WTC11 (cell line): ENCODE results near the gene TXNRD2. TPM values are rescaled to one million over a fixed set of nuclear protein-coding genes. Genes with fewer than 3 reads are reported as not detected.

ENCODE experiments used
- ATAC-seq: fragments of 200-7000 bp; cut with Tn5 transposase; 2 replicates; pipeline ENCODE4 v1.10.0; 2021; ENCODE audit warnings: mild to moderate bottlenecking, moderate library complexity
- CTCF ChIA-PET: fragments of 300-600 bp; sonication (Branson Sonifier 250); formaldehyde crosslinking; loops from one replicate; lab custom pipeline; 2021; ENCODE audit warnings: antibody characterized with exemption; lab: Charles Lee
- POLR2A ChIA-PET: fragments of 350-600 bp; sonication (Branson Sonifier 250); formaldehyde crosslinking; loops from one replicate; lab custom pipeline; 2021; ENCODE audit warnings: antibody characterized with exemption; lab: Charles Lee
- DNase-seq: peaks from one replicate; pipeline ENCODE4 v3.0.0; 2021; ENCODE audit warnings: low spot score
- H3K27ac Mint-ChIP-seq: 2 replicates; pipeline ENCODE4 v1.8.0; 2021; ENCODE audit warnings: mixed read lengths
- H3K27me3 Mint-ChIP-seq: 2 replicates; pipeline ENCODE4 v1.8.0; 2021; ENCODE audit warnings: low read depth, mild to moderate bottlenecking, moderate library complexity, mixed read lengths
- H3K36me3 Mint-ChIP-seq: 2 replicates; pipeline ENCODE4 v1.8.0; 2021; ENCODE audit warnings: mixed read lengths
- H3K4me1 Mint-ChIP-seq: 2 replicates; pipeline ENCODE4 v1.8.0; 2022; ENCODE audit warnings: mixed read lengths
- H3K4me3 Mint-ChIP-seq: 2 replicates; pipeline ENCODE4 v1.8.0; 2021; ENCODE audit warnings: mild to moderate bottlenecking, moderate library complexity, mixed read lengths
- H3K9me3 Mint-ChIP-seq: 2 replicates; pipeline ENCODE4 v1.8.0; 2021; ENCODE audit warnings: mixed read lengths
- ARID4B ChIP-seq: sonication (generic); formaldehyde crosslinking; IDR thresholded peaks from 2 replicates; pipeline ENCODE4 v1.8.0; 2023; ENCODE audit warnings: missing genetic modification reagents, mild to moderate bottlenecking, borderline replicate concordance
- CBFB ChIP-seq: sonication (generic); formaldehyde crosslinking; IDR thresholded peaks from 2 replicates; pipeline ENCODE4 v1.8.1; 2022; ENCODE audit warnings: mild to moderate bottlenecking, low read depth, missing genetic modification reagents
- CTCF ChIP-seq: fragments of 200-600 bp; IDR thresholded peaks from 2 replicates; pipeline ENCODE4 v1.8.0; 2022; ENCODE audit warnings: antibody characterized with exemption
- E2F1 ChIP-seq: sonication (generic); formaldehyde crosslinking; IDR thresholded peaks from 2 replicates; pipeline ENCODE4 v1.8.0; 2022; ENCODE audit warnings: mild to moderate bottlenecking, missing genetic modification reagents
- EMX1 ChIP-seq: fragments of 250-450 bp; sonication (Bioruptor Pico); IDR thresholded peaks from 2 replicates; pipeline ENCODE4 v1.8.0; 2021; ENCODE audit warnings: mild to moderate bottlenecking
- ETV6 ChIP-seq: sonication (generic); formaldehyde crosslinking; IDR thresholded peaks from 2 replicates; pipeline ENCODE4 v1.8.1; 2022; ENCODE audit warnings: mild to moderate bottlenecking, missing genetic modification reagents
- JAZF1 ChIP-seq: fragments of 250-450 bp; sonication (Bioruptor Pico); IDR thresholded peaks from 2 replicates; pipeline ENCODE4 v1.9.0; 2021; ENCODE audit warnings: moderate library complexity, mild to moderate bottlenecking, inconsistent platforms
- JUN ChIP-seq: sonication (generic); formaldehyde crosslinking; IDR thresholded peaks from 2 replicates; pipeline ENCODE4 v1.8.0; 2023; ENCODE audit warnings: mild to moderate bottlenecking, missing genetic modification reagents
- NR1H2 ChIP-seq: sonication (generic); formaldehyde crosslinking; IDR thresholded peaks from 2 replicates; pipeline ENCODE4 v1.9.0; 2021; ENCODE audit warnings: mild to moderate bottlenecking, moderate library complexity, missing genetic modification reagents
- PRDM15 ChIP-seq: sonication (generic); formaldehyde crosslinking; IDR thresholded peaks from 2 replicates; pipeline ENCODE4 v1.8.0; 2022; ENCODE audit warnings: missing genetic modification reagents
- PREB ChIP-seq: sonication (generic); formaldehyde crosslinking; IDR thresholded peaks from 2 replicates; pipeline ENCODE4 v1.8.1; 2022; ENCODE audit warnings: mild to moderate bottlenecking, missing genetic modification reagents, moderate library complexity, borderline replicate concordance
- SP1 ChIP-seq: sonication (generic); formaldehyde crosslinking; conservative IDR thresholded peaks from 2 replicates; pipeline ENCODE4 v1.8.1; 2022; ENCODE audit warnings: missing genetic modification reagents
- TCF7 ChIP-seq: sonication (generic); formaldehyde crosslinking; IDR thresholded peaks from 2 replicates; pipeline ENCODE4 v1.8.0; 2022; ENCODE audit warnings: mild to moderate bottlenecking, low read depth, missing genetic modification reagents, moderate library complexity
- ZMAT4 ChIP-seq: fragments of 250-450 bp; sonication (Bioruptor Pico); IDR thresholded peaks from 2 replicates; pipeline ENCODE4 v1.9.0; 2021; ENCODE audit warnings: mild to moderate bottlenecking
- ZNF138 ChIP-seq: sonication (generic); formaldehyde crosslinking; conservative IDR thresholded peaks from 2 replicates; pipeline ENCODE4 v1.8.1; 2022; ENCODE audit warnings: mild to moderate bottlenecking, moderate library complexity, missing genetic modification reagents
- ZNF263 ChIP-seq: sonication (generic); formaldehyde crosslinking; IDR thresholded peaks from 2 replicates; pipeline ENCODE4 v1.8.1; 2022; ENCODE audit warnings: low read depth, mild to moderate bottlenecking, moderate library complexity, missing genetic modification reagents
- ZNF281 ChIP-seq: sonication (generic); formaldehyde crosslinking; IDR thresholded peaks from 2 replicates; pipeline ENCODE4 v1.8.0; 2023; ENCODE audit warnings: mild to moderate bottlenecking, missing genetic modification reagents
- total RNA-seq: library from RNA; stranded (reverse); gene quantifications from 3 replicates; pipeline ENCODE4 v1.2.3, GENCODE V29; 2021

Gene TXNRD2
- total RNA-seq, 1 experiment from 2014 or later, result 15.9 TPM

GRCh38 chr22:19972251-19972650 is 30.6 kb upstream of the TXNRD2 start:
- Mint-ChIP-seq H3K27me3 (no peaks in the 10 kb centered on the region), H3K4me3 (no peak overlapping the region), H3K4me1 (peaks cover 19% of the 10 kb centered on the region), H3K27ac (no peak overlapping the region; the same call in 1 of the 2 replicates), H3K36me3 (peaks cover 15% of the 10 kb centered on the region), H3K9me3 (no peaks in the 10 kb centered on the region)
- TF ChIP-seq CTCF, result no peak
- no peak for TF ChIP-seq CBFB (CRISPR knock-in tag)
- TF ChIP-seq ZNF138 (CRISPR knock-in tag), result no peak
- TF ChIP-seq SP1 (CRISPR knock-in tag), result no peak
- TF ChIP-seq JUN (CRISPR knock-in tag), result no peak
- no peak for TF ChIP-seq ARID4B (CRISPR knock-in tag)
- no peak for TF ChIP-seq TCF7 (CRISPR knock-in tag)
- no peak for TF ChIP-seq ZNF281 (CRISPR knock-in tag)
- ChIA-PET CTCF (interaction anchor here (0.6 to 8.4 kb wide), 6 partner anchors 10 to 553 kb away, joined by 3 to 181 read pairs (median 4); no protein-coding TSS in a partner anchor), POLR2A (no interaction called here)
- ATAC-seq (no peak), DNase-seq (no peak)

GRCh38 chr22:19971276-19972124 is 29.9 kb upstream of the TXNRD2 start:
- Mint-ChIP-seq H3K27ac (no peak overlapping the region; the same call in 1 of the 2 replicates), H3K36me3 (peaks cover 15% of the 10 kb centered on the region), H3K4me1 (peaks cover 26% of the 10 kb centered on the region)
- no peak for ATAC-seq
- POLR2A ChIA-PET, result no interaction called here
- TF ChIP-seq ZMAT4 (CRISPR knock-in tag) (no peak), ETV6 (CRISPR knock-in tag) (no peak), EMX1 (CRISPR knock-in tag) (no peak), ZNF263 (CRISPR knock-in tag) (no peak), PRDM15 (CRISPR knock-in tag) (no peak), PREB (CRISPR knock-in tag) (no peak), JAZF1 (CRISPR knock-in tag) (no peak), SP1 (CRISPR knock-in tag) (no peak), E2F1 (CRISPR knock-in tag) (no peak), NR1H2 (CRISPR knock-in tag) (no peak)
- TF ChIP-seq, all 79 proteins: peak for 0
- CTCF ChIA-PET, result interaction anchor here (0.6 to 8.4 kb wide), 6 partner anchors 9 to 554 kb away, joined by 3 to 181 read pairs (median 4); no protein-coding TSS in a partner anchor
- no peak overlapping the region for H3K4me3 Mint-ChIP-seq
- no peaks in the 10 kb centered on the region for H3K27me3 Mint-ChIP-seq
- H3K9me3 Mint-ChIP-seq, result no peaks in the 10 kb centered on the region
- DNase-seq, result no peak
